ENCODE measurements around the gene SULT2B1. TPM values are rescaled to one million over a fixed set of nuclear protein-coding genes. Genes with fewer than 3 reads are reported as not detected.
"Not testable (repeated sequence)": the region's sequence is repeated elsewhere in the genome, so short reads cannot be mapped to it uniquely, and the experiment has no call there.

SULT2B1 gene
- total RNA-seq, 8 experiments from 2014 or later = 0.16 to 1.9 (median 0.54) TPM

DNA sequence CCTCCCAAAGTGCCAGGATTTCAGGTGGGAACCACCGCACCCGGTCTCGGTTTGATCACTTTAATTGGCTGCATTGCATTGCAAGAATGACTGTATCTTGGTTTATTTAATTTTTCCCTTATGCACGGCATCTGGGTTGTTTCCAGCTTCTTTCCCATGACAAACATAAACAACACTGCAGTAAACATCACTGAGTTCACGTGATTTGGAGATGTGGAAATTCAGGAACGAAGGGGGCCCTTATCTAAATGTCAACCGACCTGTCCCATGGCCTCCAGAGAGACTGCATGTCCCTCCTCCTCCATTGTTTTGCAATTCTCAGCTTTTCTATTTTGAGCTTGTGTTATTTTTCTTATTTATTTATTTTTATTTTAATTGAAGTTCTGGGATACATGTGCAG is 14.4 kb upstream of the SULT2B1 start:
- Histone ChIP-seq H3K4me3 (no peak overlapping the region), H3K27ac (no peak overlapping the region), H3K4me1 (replicated peaks in 1 of 2) (no peaks in the 10 kb centered on the region)
- ATAC-seq (replicated peaks in 6 of 8) = no peak
- in situ Hi-C loops (cut with MboI; ENCODE audit: low pct_unique_long_range_greater_than_20kb in 2 of 9, low sequenced_read_pairs in 9 of 9, unreplicated experiment in 9 of 9) = no loop called here
- 0 to 91% (median 60%) methylated on average over 1 to 7 of the region's 7 CpGs; no CpG with 5 or more reads in 1 of the 10 experiments for WGBS, 10 experiments

- H3K4me1 ChIP-seq (replicated peaks in 1 of 2); in situ Hi-C loops (cut with MboI; ENCODE audit: low pct_unique_long_range_greater_than_20kb in 2 of 9, low sequenced_read_pairs in 9 of 9, unreplicated experiment in 9 of 9); ATAC-seq (replicated peaks in 6 of 8); H3K4me3 ChIP-seq; H3K27ac ChIP-seq: not testable (repeated sequence)
- 81 to 100% (median 93%) methylated on average over 1 to 4 of the region's 8 CpGs; no CpG with 5 or more reads in 5 of the 10 experiments for WGBS, 10 experiments
Measured at GRCh38 chr19:48538057-48538456, 13.9 kb upstream of the SULT2B1 start.

DNA sequence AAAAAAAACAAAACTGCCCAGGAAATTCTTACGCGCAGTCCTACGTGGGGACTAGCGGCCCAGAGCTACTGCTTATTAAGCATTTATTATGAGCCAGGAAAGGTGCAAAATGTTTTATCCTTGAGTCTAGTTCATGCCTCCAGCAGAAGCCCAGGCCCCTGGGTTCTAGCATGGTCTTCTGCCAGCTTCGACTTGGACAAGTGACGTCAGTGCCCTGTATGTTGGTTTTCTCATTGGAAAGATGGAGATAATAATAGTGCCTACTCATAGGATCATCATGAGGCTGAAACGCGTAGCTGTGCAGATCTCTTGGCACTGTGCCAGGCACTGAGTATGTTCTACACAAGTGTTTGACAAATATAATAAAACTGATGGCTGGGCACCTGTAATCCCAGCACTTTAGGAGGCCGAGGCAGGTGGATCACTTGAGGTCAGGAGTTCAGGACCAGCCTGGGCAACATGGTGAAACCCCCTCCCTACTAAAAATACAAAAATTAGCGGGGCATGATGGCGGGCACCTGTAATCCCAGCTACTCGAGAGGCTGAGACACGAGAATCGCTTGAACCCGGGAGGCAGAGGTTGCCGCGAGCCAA is 12.4 kb upstream of the SULT2B1 start:
- Histone ChIP-seq H3K4me1 (replicated peaks in 1 of 2) (no peaks in the 10 kb centered on the region), H3K4me3 (no peak overlapping the region), H3K27ac (no peak overlapping the region)
- in situ Hi-C loops (cut with MboI; ENCODE audit: low pct_unique_long_range_greater_than_20kb in 2 of 9, low sequenced_read_pairs in 9 of 9, unreplicated experiment in 9 of 9) = no loop called here
- peak in 2 of 8 experiments; percentile 34 to 43 for ATAC-seq (replicated peaks in 6 of 8)
- WGBS, 10 experiments = 47 to 93% (median 82%) methylated on average over 3 to 8 of the region's 17 CpGs; no CpG with 5 or more reads in 1 of the 10 experiments

GRCh38 chr19:48540110-48540509 is 11.9 kb upstream of the SULT2B1 start:
- peak; percentile 16 to 83 (median 43) for ATAC-seq (replicated peaks in 6 of 8)
- WGBS, 10 experiments = 0 to 100% (median 19%) methylated on average over 1 to 6 of the region's 7 CpGs; no CpG with 5 or more reads in 5 of the 10 experiments

DNA sequence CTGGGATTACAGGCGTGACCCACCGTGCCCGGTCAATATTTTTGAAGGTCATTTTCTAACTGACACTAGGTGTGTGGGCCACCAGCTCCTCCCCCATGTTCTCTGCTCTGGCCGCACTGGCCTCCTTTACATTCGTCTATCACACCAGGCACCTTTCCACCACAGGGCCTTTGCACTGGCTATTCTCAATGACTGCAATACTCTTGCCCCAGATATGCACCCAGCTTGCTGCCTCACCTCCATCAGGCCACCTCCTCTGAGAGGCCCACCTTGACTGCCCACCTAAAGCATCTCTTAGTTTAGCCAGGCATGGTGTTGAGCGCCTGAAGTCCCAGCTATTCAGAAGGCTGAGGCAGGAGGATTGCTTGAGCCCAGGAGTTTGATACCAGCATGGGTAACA is 10.2 kb upstream of the SULT2B1 start:
- no peak for ATAC-seq (replicated peaks in 6 of 8)
- in situ Hi-C loops (cut with MboI; ENCODE audit: low pct_unique_long_range_greater_than_20kb in 2 of 9, low sequenced_read_pairs in 9 of 9, unreplicated experiment in 9 of 9) = no loop called here
- no peak overlapping the region for H3K27ac ChIP-seq
- H3K4me1 ChIP-seq (replicated peaks in 1 of 2) = peaks cover 0 to 8% of the 10 kb centered on the region in 2 donors
- whole genome bisulfite sequencing, 10 experiments = 73 to 100% (median 98%) methylated on average over 1 to 4 of the region's 6 CpGs; no CpG with 5 or more reads in 6 of the 10 experiments
- H3K4me3 ChIP-seq = no peak overlapping the region

More at GRCh38 chr19:48540110-48540509, 11.9 kb upstream of the SULT2B1 start:
- in situ Hi-C loops (cut with MboI; ENCODE audit: low pct_unique_long_range_greater_than_20kb in 2 of 9, low sequenced_read_pairs in 9 of 9, unreplicated experiment in 9 of 9) = no loop called here
- no peak overlapping the region for H3K4me3 ChIP-seq
- no peak overlapping the region for H3K27ac ChIP-seq
- peaks cover 0 to 1% of the 10 kb centered on the region in 2 donors for H3K4me1 ChIP-seq (replicated peaks in 1 of 2)

GRCh38 chr19:48543121-48543710 is 8.8 kb upstream of the SULT2B1 start:
- no peak overlapping the region for H3K4me3 ChIP-seq
- no peak overlapping the region for H3K27ac ChIP-seq
- ATAC-seq (replicated peaks in 6 of 8) = peak in 4 of 8 experiments; percentile 16 to 55 (median 50)
- peaks cover 0 to 8% of the 10 kb centered on the region in 2 donors for H3K4me1 ChIP-seq (replicated peaks in 1 of 2)
- 8 to 71% (median 47%) methylated on average over 2 to 18 of the region's 19 CpGs; no CpG with 5 or more reads in 1 of the 10 experiments for WGBS, 10 experiments
- in situ Hi-C loops (cut with MboI; ENCODE audit: low pct_unique_long_range_greater_than_20kb in 2 of 9, low sequenced_read_pairs in 9 of 9, unreplicated experiment in 9 of 9) = no loop called here

DNA sequence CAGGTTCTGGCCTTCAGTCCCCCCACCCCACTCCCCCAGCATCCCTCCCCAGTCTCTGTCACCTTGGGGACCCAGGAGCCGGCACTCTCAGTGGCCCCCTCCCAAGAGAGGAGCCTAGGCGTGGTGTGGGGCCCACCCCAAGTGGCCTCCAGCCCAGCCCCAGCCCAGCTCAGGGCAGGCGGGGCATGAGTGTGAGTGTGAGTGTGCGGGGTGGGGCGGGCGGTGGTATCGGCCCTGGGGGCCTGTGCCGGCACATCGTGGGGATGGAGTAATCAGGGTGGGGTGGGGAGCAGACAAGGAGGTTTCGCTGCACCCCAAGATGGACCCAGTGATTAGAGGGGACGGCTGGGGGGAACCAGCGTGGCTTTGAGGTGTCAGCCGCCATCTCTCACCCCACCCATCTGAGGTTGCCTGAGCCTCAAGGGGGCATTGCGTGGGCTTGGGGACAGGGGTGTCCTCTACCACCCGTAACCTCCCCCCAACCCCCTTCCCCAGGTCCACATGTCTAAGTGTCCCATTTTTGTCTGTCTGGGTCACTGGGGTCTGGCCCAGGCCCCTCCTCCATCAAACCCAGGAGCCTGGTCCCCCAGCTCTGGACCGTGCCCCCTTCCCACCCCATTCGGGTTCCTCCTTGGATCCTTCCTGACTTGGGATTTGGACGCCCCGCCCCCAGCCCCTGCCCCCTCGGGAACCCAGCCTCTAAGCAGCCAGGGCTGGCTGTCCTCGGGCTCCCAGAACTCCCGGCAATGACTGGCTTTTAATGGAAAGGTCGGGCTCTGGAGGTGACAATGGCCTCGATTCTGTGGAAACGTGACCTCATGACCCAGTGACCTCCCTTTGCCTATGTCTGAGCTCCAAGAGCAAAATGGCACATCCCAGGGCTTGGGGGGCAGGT is 6.9 kb upstream of the SULT2B1 start:
- Histone ChIP-seq H3K4me1 (replicated peaks in 1 of 2) (peaks cover 0 to 8% of the 10 kb centered on the region in 2 donors), H3K27ac (no peak overlapping the region), H3K4me3 (no peak overlapping the region)
- ATAC-seq (replicated peaks in 6 of 8) = peak in 5 of 8 experiments; percentile 32 to 66 (median 38)
- in situ Hi-C loops (cut with MboI; ENCODE audit: low pct_unique_long_range_greater_than_20kb in 2 of 9, low sequenced_read_pairs in 9 of 9, unreplicated experiment in 9 of 9) = no loop called here
- WGBS, 10 experiments = no CpG with 5 or more reads among the region's 25 CpGs

- peaks cover 0 to 8% of the 10 kb centered on the region in 2 donors for H3K4me1 ChIP-seq (replicated peaks in 1 of 2)
- H3K27ac ChIP-seq = no peak overlapping the region
- H3K4me3 ChIP-seq = no peak overlapping the region
- WGBS, 10 experiments = 0 to 83% (median 60%) methylated on average over 1 of the region's 1 CpG; no CpG with 5 or more reads in 1 of the 10 experiments
- ATAC-seq (replicated peaks in 6 of 8) = no peak
- in situ Hi-C loops (cut with MboI; ENCODE audit: low pct_unique_long_range_greater_than_20kb in 2 of 9, low sequenced_read_pairs in 9 of 9, unreplicated experiment in 9 of 9) = no loop called here
Measured at GRCh38 chr19:48547722-48548121, 4.2 kb upstream of the SULT2B1 start.

DNA sequence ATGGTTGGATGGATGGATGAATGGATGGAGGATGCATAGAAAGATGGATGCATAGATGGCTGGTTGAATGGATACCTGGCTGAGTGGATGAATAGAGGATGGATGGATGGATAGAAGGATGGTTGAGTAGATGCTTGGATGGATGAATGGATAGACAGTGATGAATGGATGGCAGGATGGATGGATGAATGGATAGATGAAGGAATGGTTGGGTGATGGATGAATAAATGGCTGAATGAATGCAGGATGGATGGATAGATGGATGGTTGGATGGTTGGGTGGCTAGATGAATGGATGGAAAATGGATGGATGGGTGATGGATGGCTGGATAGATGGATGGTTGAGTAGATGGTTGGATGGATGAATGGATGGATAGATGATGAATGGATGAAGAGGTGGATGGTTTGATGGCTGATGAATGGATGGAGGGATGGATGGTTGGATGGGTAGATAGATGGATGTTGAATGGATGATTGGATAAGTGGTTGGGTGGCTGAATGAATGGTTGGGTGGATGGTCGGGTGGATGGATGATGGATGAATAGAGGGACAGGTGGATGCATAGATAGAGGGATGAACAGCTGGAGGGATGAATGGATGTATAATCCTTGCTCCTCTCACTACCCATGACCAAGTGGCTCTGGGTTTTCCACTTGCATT is 3.6 kb upstream of the SULT2B1 start:
- Histone ChIP-seq H3K4me3 (no peak overlapping the region), H3K4me1 (replicated peaks in 1 of 2) (peaks cover 0 to 8% of the 10 kb centered on the region in 2 donors), H3K27ac (no peak overlapping the region)
- in situ Hi-C loops (cut with MboI; ENCODE audit: low pct_unique_long_range_greater_than_20kb in 2 of 9, low sequenced_read_pairs in 9 of 9, unreplicated experiment in 9 of 9) = no loop called here
- no peak for ATAC-seq (replicated peaks in 6 of 8)
- WGBS, 10 experiments = 43 to 91% (median 74%) methylated on average over 1 of the region's 1 CpG; no CpG with 5 or more reads in 2 of the 10 experiments

GRCh38 chr19:48549380-48549779 is 2.6 kb upstream of the SULT2B1 start:
- WGBS, 10 experiments = 20 to 100% (median 62%) methylated on average over 1 to 4 of the region's 5 CpGs; no CpG with 5 or more reads in 2 of the 10 experiments

DNA sequence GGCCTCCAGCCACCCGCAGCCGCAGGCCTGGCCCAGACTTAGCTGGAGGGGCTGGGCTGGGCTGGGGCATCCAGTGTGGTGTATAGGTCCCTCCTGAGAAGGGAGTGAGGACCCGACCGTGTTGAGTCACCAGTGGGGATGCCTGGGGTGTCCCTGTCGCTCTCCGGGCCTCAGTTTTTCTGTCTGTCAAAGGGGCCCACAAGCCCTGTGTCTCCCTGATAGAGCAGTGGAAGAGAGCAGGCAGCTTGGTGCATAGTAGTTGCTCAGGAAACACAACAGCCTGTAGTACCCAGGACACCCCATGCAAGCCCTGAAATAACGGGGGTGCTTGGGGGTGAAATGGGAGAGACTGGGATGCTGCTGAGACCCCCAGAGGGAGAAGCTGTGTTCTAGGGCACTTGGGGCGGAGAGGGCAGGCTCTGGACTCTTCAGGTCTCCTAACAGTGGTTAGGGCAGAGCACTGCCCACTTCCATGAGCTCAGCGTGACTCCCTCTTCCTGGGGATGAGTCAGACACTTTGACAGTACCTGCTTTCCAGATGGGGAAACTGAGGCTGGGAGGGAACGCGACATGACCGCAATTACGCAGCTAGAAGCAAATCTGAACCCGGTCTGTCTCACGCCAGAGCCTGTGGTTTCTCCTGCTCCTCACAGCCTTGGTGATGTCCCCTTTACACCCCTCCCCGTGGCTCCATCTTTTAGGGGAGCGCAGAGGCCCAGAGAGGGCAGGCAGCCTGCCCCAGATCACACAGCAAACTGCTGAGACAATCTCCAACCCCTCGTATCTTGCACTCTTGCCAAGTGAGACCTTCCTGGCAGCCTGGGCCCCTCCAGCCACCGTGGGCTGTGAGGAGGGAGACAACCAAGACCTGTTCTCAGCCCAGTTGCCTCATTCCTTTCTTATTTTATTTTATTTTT is 692 bp downstream of the SULT2B1 start:
- Histone ChIP-seq H3K4me1 (replicated peaks in 1 of 2) (peaks cover 4 to 12% of the 10 kb centered on the region in 2 donors), H3K27ac (no peak overlapping the region), H3K4me3 (no peak overlapping the region)
- no peak for ATAC-seq (replicated peaks in 6 of 8)
- WGBS, 10 experiments = 80 to 100% (median 94%) methylated on average over 1 to 4 of the region's 19 CpGs; no CpG with 5 or more reads in 3 of the 10 experiments
- in situ Hi-C loops (cut with MboI; ENCODE audit: low pct_unique_long_range_greater_than_20kb in 2 of 9, low sequenced_read_pairs in 9 of 9, unreplicated experiment in 9 of 9) = no loop called here

More at GRCh38 chr19:48549380-48549779, 2.6 kb upstream of the SULT2B1 start:
- H3K27ac ChIP-seq = no peak overlapping the region
- no peak overlapping the region for H3K4me3 ChIP-seq
- H3K4me1 ChIP-seq (replicated peaks in 1 of 2) = peaks cover 4 to 14% of the 10 kb centered on the region in 2 donors
- ATAC-seq (replicated peaks in 6 of 8) = no peak
- in situ Hi-C loops (cut with MboI; ENCODE audit: low pct_unique_long_range_greater_than_20kb in 2 of 9, low sequenced_read_pairs in 9 of 9, unreplicated experiment in 9 of 9) = no loop called here

Data from motor neuron (in vitro differentiated cells).